ENCODE measurements around the gene PI4KB.

PI4KB gene

DNA sequence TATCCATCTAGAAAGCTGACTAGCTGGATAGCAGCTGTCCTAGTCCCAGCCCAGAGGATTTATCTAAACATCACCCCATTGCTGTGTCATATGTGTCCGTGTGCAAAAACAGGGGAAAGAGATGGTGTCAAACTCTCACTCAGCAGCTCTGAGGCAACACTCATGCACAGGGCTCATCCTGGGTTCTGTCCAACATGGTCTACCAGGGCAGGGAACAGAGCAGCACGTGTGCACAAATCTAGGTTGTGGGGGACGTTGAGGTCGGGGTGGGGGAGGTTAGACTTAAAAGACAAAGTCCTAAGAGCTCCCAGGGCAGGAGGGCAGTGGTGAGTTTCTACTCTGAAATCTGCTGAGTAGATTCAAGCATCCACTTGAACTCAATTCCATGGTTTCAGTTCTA is 16.2 kb downstream of the PI4KB start:
- peak; percentile 8 to 19 for DNase-seq

DNA sequence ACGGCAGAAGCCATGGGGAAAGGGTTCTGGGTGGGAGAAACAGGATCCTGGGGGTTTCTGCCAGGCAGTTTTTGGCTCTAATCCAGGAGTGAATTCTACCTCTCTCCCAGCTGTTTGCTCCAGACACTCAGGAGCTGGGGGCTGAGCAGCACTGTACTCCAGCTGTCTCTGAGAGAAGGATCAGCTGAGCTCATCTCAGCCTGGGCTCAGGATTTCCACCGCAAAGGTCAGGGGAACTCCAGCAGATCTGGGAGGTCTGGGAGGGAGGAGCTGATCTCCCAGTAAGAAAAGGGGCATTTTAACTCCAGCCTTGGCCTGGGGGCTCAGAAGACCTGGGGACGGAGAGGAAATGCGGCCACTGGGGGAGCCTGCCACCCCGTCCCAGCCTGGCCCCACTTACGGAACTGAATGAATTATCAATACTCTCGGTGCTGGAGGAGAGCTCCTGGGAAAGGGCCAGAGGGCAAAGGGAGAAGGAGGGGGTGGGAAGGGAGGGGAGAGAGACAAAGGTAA is 17.3 kb downstream of the PI4KB start:
- peak; percentile 17 to 31 for DNase-seq

DNA sequence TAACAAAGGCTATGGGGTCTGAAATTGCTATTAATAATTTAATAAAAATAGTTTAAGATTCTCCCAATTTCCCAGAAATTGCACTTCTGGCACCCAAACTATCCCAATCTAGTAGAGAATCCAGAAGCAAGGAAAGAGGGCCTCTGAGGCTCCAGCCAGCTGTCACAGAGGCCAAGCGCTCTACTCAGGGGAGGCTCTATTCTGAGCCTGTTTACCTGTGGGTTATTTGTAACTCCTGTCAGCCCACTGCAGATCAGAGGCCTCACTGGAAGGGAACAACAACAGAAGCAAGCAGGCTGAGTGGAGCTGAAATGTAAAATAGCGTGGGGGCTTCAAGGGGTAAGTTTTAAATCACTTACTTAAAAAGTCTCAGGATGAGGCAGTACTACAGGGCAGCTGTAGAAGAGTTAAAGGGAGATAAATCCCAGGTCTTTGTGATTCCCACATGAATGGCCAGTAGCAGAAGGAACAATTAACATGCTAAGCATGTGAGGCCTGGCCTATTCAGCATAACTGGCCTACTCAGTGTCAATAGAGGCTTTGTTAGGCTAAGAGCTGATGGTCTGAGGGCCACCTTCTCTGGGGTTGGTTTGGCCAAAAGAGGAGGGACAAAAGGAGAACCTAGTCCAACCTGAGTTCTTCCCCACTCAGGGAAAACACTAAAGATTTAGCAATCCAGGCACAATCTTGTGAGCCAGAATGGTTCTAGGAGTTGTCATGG is 32.3 kb downstream of the PI4KB start:
- no peak for DNase-seq

- DNase-seq, result no peak
Measured at GRCh38 chr1:151293093-151293492, 34.1 kb downstream of the PI4KB start.

DNA sequence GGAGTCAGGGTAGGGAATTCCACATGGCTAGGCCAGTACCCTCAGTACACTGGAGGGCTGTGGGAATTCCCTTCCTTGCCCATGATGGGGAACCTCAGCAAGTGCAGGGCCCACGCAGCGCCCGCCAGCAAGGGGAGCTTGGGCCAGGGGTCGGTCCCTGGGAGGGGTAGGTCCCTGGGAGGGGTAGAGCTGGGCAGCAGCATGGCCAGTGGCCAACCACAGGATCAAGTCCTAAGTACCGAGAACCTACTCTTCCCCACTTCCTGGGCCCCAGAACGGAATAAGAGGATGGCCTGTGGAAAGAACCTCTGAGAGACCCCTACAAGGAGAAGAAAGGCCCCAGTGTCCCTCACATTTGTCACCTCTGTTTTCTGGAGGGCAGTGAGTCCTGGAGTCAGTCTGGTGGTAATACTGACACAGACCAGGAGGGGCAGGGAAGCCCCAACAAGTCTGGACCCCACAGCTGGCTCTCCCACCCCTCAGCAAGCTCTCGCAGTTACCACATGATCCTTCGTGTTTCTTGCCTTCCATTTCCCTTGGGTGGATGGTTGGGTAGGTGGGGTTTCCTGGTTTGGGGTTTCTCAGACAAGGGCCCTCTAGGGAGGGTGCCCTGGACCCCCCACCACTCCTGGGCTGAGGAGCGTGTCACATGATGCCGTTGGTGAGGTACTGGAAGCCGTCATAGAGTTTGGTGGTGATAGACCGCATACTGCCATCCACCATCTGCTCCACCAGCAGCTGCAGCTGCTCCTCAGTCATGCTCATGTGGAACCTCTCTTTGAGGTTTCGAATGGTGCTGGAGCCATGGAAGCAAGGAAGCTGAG is 34.8 kb downstream of the PI4KB start:
- DNase-seq, result no peak

GRCh38 chr1:151290709-151291303 is 36.4 kb downstream of the PI4KB start:
- no peak for DNase-seq

- no peak for DNase-seq
Measured at GRCh38 chr1:151289991-151290708, 37.1 kb downstream of the PI4KB start.

GRCh38 chr1:151289080-151289935 is 37.9 kb downstream of the PI4KB start:
- no peak for DNase-seq

GRCh38 chr1:151288502-151288901 is 38.7 kb downstream of the PI4KB start:
- DNase-seq, result no peak

GRCh38 chr1:151287767-151288500 is 39.3 kb downstream of the PI4KB start:
- no peak for DNase-seq

DNA sequence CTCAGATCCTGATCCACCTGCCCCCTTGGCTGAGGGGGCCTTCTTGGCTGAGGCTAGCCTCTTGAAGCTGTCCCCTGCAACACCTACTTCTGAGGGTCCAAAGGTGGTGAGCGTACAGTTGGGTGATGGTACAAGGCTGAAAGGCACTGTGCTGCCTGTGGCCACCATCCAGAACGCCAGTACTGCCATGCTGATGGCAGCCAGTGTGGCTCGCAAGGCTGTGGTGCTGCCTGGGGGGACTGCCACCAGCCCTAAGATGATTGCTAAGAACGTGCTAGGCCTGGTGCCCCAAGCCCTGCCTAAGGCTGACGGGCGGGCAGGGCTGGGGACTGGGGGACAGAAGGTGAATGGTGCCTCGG is 39.9 kb downstream of the PI4KB start:
- DNase-seq, result no peak

DNA sequence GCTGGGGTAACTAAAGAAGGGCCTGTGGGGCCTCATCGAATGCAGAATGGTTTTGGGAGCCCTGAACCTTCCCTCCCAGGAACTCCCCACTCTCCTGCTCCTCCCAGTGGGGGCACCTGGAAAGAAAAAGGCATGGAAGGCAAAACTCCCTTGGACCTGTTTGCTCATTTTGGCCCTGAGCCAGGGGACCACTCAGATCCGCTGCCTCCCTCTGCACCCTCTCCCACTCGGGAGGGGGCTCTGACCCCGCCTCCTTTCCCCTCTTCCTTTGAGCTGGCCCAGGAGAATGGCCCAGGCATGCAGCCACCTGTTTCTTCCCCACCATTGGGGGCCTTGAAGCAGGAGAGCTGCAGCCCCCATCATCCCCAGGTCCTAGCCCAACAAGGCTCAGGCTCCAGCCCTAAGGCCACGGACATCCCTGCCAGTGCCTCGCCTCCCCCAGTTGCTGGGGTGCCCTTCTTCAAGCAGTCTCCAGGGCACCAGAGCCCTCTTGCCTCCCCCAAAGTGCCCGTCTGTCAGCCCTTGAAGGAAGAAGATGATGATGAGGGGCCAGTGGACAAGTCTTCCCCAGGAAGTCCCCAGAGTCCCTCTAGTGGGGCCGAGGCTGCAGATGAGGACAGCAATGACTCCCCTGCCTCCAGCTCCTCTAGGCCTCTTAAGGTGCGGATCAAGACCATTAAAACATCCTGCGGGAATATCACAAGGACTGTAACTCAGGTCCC is 40.4 kb downstream of the PI4KB start:
- no peak for DNase-seq

GRCh38 chr1:151284013-151284577 is 43.1 kb downstream of the PI4KB start:
- no peak for DNase-seq

- DNase-seq, result peak; percentile 65
Measured at GRCh38 chr1:151282883-151283725, 44.1 kb downstream of the PI4KB start.

DNA sequence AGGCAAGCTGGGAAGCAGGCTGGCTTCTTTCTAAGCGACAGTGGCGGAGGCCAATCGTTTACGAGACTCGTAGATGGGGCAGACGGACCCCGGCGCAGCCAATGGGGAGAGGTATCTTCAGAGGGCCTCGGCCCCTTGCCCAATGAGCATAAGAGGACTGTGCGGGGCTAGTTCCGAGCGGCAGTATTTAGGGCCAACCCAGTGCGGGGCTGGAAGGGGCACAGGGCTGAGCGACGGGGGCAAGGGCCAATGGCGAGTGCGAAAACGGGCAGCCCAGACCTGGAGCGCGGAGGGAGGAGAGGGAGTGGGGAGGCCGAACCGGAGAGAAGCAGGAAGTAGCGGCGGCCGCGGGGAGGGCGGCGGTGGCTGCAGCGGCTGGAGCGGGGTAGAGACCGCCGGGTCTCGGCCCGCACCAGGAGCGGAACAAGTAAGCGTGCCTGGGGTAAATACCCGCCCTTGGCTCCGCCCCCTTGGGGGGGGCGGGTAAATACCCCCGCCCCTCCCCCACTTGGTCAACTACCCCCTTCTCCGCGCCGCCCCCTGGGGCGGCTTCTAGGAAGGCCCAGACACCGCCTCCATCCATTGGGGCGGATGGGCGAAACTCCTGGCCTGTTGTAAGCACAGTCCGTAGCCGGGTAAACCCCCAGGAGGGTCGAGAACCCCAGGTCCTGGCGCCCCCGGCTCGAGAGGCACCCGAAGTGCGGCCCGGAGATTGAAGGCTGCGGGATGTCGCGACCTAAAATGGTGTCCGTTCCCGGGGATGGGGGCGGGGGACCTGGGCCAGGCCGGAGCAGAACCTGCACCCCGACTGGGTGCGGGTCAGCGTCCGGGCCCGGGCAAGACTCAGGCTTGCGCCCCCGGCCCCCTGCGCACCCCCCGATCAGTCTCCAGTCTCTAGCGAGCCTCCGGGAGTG is 45.0 kb downstream of the PI4KB start, which contains the start of gene ZNF687:
Gene ZNF687 (plus strand): TSS at position 331 of the 914 bp plus-strand sequence. CDS start 3,993 bp downstream, outside the sequence.
- DNase-seq, result peak; percentile 98 to 100

- peak; percentile 98 to 100 for DNase-seq
Measured at GRCh38 chr1:151281225-151281968, 45.8 kb downstream of the PI4KB start.

DNA sequence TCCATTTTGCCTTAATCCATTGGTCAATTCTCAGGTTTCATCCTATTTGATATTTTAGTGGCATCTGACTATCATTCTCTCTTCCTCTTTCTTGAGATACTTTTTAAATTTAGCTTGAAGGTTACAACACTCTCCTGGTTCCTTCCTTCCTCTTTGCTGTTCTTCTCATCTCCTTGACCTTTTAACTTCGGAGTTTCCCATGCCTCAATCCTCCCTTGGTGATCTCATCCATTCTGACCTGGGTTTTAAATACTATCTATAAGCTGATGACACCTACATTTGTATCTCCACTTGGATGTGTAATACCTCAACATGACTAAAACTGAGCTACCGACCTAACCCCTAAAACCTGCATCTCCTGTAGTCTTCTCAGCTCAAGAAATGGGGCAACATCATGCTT is 50.0 kb downstream of the PI4KB start:
- DNase-seq, result peak; percentile 92 to 98

All from inflammatory macrophage treated with lipopolysaccharide for 1 hour (primary cell).